Esophagus muscularis mucosa (tissue), 4 donors: ENCODE results near the gene CPLANE2. TPM values are rescaled to one million over a fixed set of nuclear protein-coding genes. Genes with fewer than 3 reads are reported as not detected.

Experiments
- DNase-seq: peaks from one replicate; pipeline ENCODE4 v3.0.0-alpha.2; 2017; ENCODE audit errors: extremely low spot score
- H3K27ac ChIP-seq, 4 donors: fragments of 200-600 bp; sonication (generic); replicated peaks in 1 of 4; 1 replicate in 3 of 4; 2 replicates in 1 of 4; pipeline ENCODE4 v1.5.1; 2016 to 2019; ENCODE audit warnings: mild to moderate bottlenecking in 1 of 4
- H3K27me3 ChIP-seq, 4 donors: fragments of 200-600 bp; sonication (generic); one replicate each; pipeline versions ENCODE4 v1.5.1 to v1.6.0; 2016 to 2019
- H3K36me3 ChIP-seq, 4 donors: fragments of 200-600 bp; sonication (generic); one replicate each; pipeline ENCODE4 v1.5.1; 2016 to 2019
- H3K4me1 ChIP-seq, 4 donors: fragments of 200-600 bp; sonication (generic); one replicate each; pipeline ENCODE4 v1.5.1; 2016 to 2019
- H3K4me3 ChIP-seq, 4 donors: fragments of 200-600 bp; sonication (generic); 1 replicate in 2 of 4; 2 replicates in 2 of 4; pipeline ENCODE4 v1.5.1; 2016 to 2019; ENCODE audit warnings: mild to moderate bottlenecking in 4 of 4, moderate library complexity in 1 of 4
- H3K9me3 ChIP-seq, 4 donors: fragments of 200-600 bp; sonication (generic); 1 replicate in 3 of 4; 2 replicates in 1 of 4; pipeline ENCODE4 v1.5.1; 2016 to 2019
- CTCF ChIP-seq, 3 experiments: fragments of 200-600 bp in 2 of 3; fragments of 450-650 bp in 1 of 3; sonication (generic) in 2 of 3; IDR thresholded peaks; one replicate each; pipeline ENCODE4 v1.5.1; 2017 to 2019; ENCODE audit warnings: antibody characterized with exemption in 3 of 3, mild to moderate bottlenecking in 2 of 3, moderate library complexity in 1 of 3
- EP300 ChIP-seq: sonication (generic); formaldehyde crosslinking; IDR thresholded peaks from one replicate; pipeline ENCODE4 v1.6.1; 2017; ENCODE audit warnings: antibody characterized with exemption
- POLR2A ChIP-seq: fragments of 450-650 bp; IDR thresholded peaks from one replicate; pipeline ENCODE4 v1.6.1; 2017; ENCODE audit warnings: antibody characterized with exemption, moderate library complexity, mild to moderate bottlenecking, low read depth
- POLR2AphosphoS5 ChIP-seq, 2 donors: sonication (generic); formaldehyde crosslinking; IDR thresholded peaks; one replicate each; pipeline ENCODE4 v1.6.1; 2017; ENCODE audit warnings: antibody characterized with exemption in 2 of 2
- WGBS: methylation state at CpG from one replicate; pipeline ENCODE4 v1.1.5; 2018; 5-methylcytosine and 5-hydroxymethylcytosine counted together
- intact Hi-C: fragments of 100-400 bp; cut with DNase I; formaldehyde crosslinking; loops from one replicate; pipeline ENCODE4 v1.15.1; 2023
- total RNA-seq, 4 donors: library from RNA; depleted of rRNA; stranded (reverse); fragments of >200 nt; gene quantifications; one replicate each; pipeline versions ENCODE4 v1.1.0 to v1.2.1, GENCODE V29; 2016

The CPLANE2 gene
- total RNA-seq, 4 donors from 2014 or later = 7.5 to 26.0 (median 12.2) TPM

- TF ChIP-seq EP300 (no peak), POLR2A (no peak), POLR2AphosphoS5 (IDR thresholded peaks at IDR 0.05) (no peak), CTCF (IDR thresholded peaks at IDR 0.05) (no peak)
- Histone ChIP-seq H3K4me1 (peaks cover 11 to 27% (median 24%) of the 10 kb centered on the region in 4 donors), H3K27ac (no peak overlapping the region), H3K9me3 (no peaks in the 10 kb centered on the region), H3K4me3 (no peak overlapping the region), H3K27me3 (peaks cover 0 to 5% (median 0%) of the 10 kb centered on the region in 4 donors), H3K36me3 (no peaks in the 10 kb centered on the region)
- WGBS = 93% methylated on average over 4 of the region's 4 CpGs
- intact Hi-C loops = no loop called here
- DNase-seq = no peak
Observed at GRCh38 chr1:16219968-16220500, 16.9 kb downstream of the CPLANE2 start.

GRCh38 chr1:16218674-16219071 is 18.3 kb downstream of the CPLANE2 start:
- no peak for TF ChIP-seq CTCF (IDR thresholded peaks at IDR 0.05)
- no peak for TF ChIP-seq POLR2A
- TF ChIP-seq POLR2AphosphoS5 (IDR thresholded peaks at IDR 0.05) = no peak
- TF ChIP-seq EP300 = no peak
- Histone ChIP-seq H3K27ac (peak overlapping the region in 1 of 4 donors; percentile 77), H3K9me3 (no peaks in the 10 kb centered on the region), H3K4me1 (peaks cover 11 to 27% (median 24%) of the 10 kb centered on the region in 4 donors), H3K4me3 (no peak overlapping the region), H3K36me3 (no peaks in the 10 kb centered on the region), H3K27me3 (peaks cover 0 to 5% (median 0%) of the 10 kb centered on the region in 4 donors)
- no peak for DNase-seq
- WGBS = 94% methylated on average over 6 of the region's 6 CpGs
- intact Hi-C loops = no loop called here

GRCh38 chr1:16218014-16218673 is 18.8 kb downstream of the CPLANE2 start:
- no peak for DNase-seq

GRCh38 chr1:16217061-16217785 is 19.8 kb downstream of the CPLANE2 start:
- intact Hi-C loops = no loop called here
- TF ChIP-seq EP300 = no peak
- TF ChIP-seq CTCF (IDR thresholded peaks at IDR 0.05) = no peak
- no peak for TF ChIP-seq POLR2A
- peak; percentile 60 to 74 for TF ChIP-seq POLR2AphosphoS5 (IDR thresholded peaks at IDR 0.05)
- Histone ChIP-seq H3K27ac (peak overlapping the region; percentile 57 to 77 (median 68)), H3K4me1 (peaks cover 11 to 27% (median 24%) of the 10 kb centered on the region in 4 donors), H3K4me3 (peak overlapping the region; percentile 50 to 67 (median 54)), H3K36me3 (no peaks in the 10 kb centered on the region), H3K9me3 (no peaks in the 10 kb centered on the region), H3K27me3 (peaks cover 0 to 5% (median 0%) of the 10 kb centered on the region in 4 donors)
- DNase-seq = peak; percentile 99
- under 1% methylated on average over 30 of the region's 46 CpGs for WGBS

More at GRCh38 chr1:16218014-16218673, 18.8 kb downstream of the CPLANE2 start:
- peak overlapping the region; percentile 39 to 77 (median 66) for H3K27ac ChIP-seq
- no peaks in the 10 kb centered on the region for H3K9me3 ChIP-seq
- peak overlapping the region in 3 of 4 donors; percentile 53 to 67 (median 55) for H3K4me3 ChIP-seq
- WGBS = 89% methylated on average over 9 of the region's 12 CpGs
- peaks cover 11 to 27% (median 24%) of the 10 kb centered on the region in 4 donors for H3K4me1 ChIP-seq
- peaks cover 0 to 5% (median 0%) of the 10 kb centered on the region in 4 donors for H3K27me3 ChIP-seq
- TF ChIP-seq CTCF (IDR thresholded peaks at IDR 0.05) = no peak
- no peak for TF ChIP-seq POLR2A
- no peak for TF ChIP-seq POLR2AphosphoS5 (IDR thresholded peaks at IDR 0.05)
- TF ChIP-seq EP300 = no peak
- no peaks in the 10 kb centered on the region for H3K36me3 ChIP-seq
- intact Hi-C loops = no loop called here
